HG02763 (cell line): Measurements from ENCODE around the gene RIMKLA.
A peak's percentile ranks its signal among the peaks of the same experiment; 100 is the strongest.

Experiments
- ATAC-seq: cut with Tn5 transposase; IDR thresholded peaks from one replicate; pipeline ENCODE4 v1.9.1; 2021; ENCODE audit warnings: mild to moderate bottlenecking, moderate library complexity; ENCODE audit not compliant: unreplicated experiment

Gene RIMKLA

GRCh38 chr1:42370876-42371549 lies 9.6 kb upstream of the RIMKLA start:
- ATAC-seq: no peak

- no peak for ATAC-seq
Observed at GRCh38 chr1:42372796-42373195, 7.8 kb upstream of the RIMKLA start.

- ATAC-seq: peak; percentile 38
Observed at GRCh38 chr1:42379794-42380585, 602 bp upstream of the RIMKLA start.

- no peak for ATAC-seq
Observed at GRCh38 chr1:42381280-42381673, 685 bp downstream of the RIMKLA start.

GRCh38 chr1:42385283-42385682 lies 4.7 kb downstream of the RIMKLA start:
- ATAC-seq: no peak

- ATAC-seq: no peak
Observed at GRCh38 chr1:42386051-42386450, 5.5 kb downstream of the RIMKLA start.

GRCh38 chr1:42392255-42392654 lies 11.7 kb downstream of the RIMKLA start:
- ATAC-seq: no peak

- no peak for ATAC-seq
Observed at GRCh38 chr1:42392967-42393848, 12.6 kb downstream of the RIMKLA start.

- ATAC-seq: no peak
Observed at GRCh38 chr1:42399315-42400100, 18.9 kb downstream of the RIMKLA start.

GRCh38 chr1:42403880-42404400 lies 23.3 kb downstream of the RIMKLA start:
- ATAC-seq: no peak

GRCh38 chr1:42414551-42415496 lies 34.2 kb downstream of the RIMKLA start:
- no peak for ATAC-seq

- no peak for ATAC-seq
Observed at GRCh38 chr1:42417166-42417565, 36.6 kb downstream of the RIMKLA start.

- no peak for ATAC-seq
Observed at GRCh38 chr1:42418516-42418915, 37.9 kb downstream of the RIMKLA start.

GRCh38 chr1:42419126-42419821 lies 38.7 kb downstream of the RIMKLA start:
- ATAC-seq: no peak

GRCh38 chr1:42420121-42420520 lies 39.5 kb downstream of the RIMKLA start:
- ATAC-seq: no peak

GRCh38 chr1:42420911-42421585 lies 40.5 kb downstream of the RIMKLA start:
- no peak for ATAC-seq

- no peak for ATAC-seq
Observed at GRCh38 chr1:42422737-42423136, 42.1 kb downstream of the RIMKLA start.

GRCh38 chr1:42423681-42424080 lies 43.1 kb downstream of the RIMKLA start:
- no peak for ATAC-seq
